HG02763 (cell line): ENCODE results near the gene SUPT6H.
"Not testable (repeated sequence)": the region's sequence is repeated elsewhere in the genome, so short reads cannot be mapped to it uniquely, and the experiment has no call there.

Experiments
- ATAC-seq: cut with Tn5 transposase; IDR thresholded peaks from one replicate; pipeline ENCODE4 v1.9.1; 2021; ENCODE audit warnings: mild to moderate bottlenecking, moderate library complexity; ENCODE audit not compliant: unreplicated experiment

SUPT6H gene

GRCh38 chr17:28646039-28646754 is 15.8 kb upstream of the SUPT6H start:
- no peak for ATAC-seq

GRCh38 chr17:28648698-28649097 is 13.3 kb upstream of the SUPT6H start:
- ATAC-seq, result no peak

- no peak for ATAC-seq
Observed at GRCh38 chr17:28655160-28655559, 6.8 kb upstream of the SUPT6H start.

- ATAC-seq, result no peak
Observed at GRCh38 chr17:28657756-28658155, 4.2 kb upstream of the SUPT6H start.

- not testable (repeated sequence) for ATAC-seq
Observed at GRCh38 chr17:28658342-28658741, 3.7 kb upstream of the SUPT6H start.

GRCh38 chr17:28658766-28659496 is 3.1 kb upstream of the SUPT6H start:
- not testable (repeated sequence) for ATAC-seq

GRCh38 chr17:28659497-28659881 is 2.5 kb upstream of the SUPT6H start:
- ATAC-seq, result not testable (repeated sequence)

- ATAC-seq, result no peak
Observed at GRCh38 chr17:28662527-28662829, 473 bp downstream of the SUPT6H start.

- no peak for ATAC-seq
Observed at GRCh38 chr17:28663723-28664122, 1.7 kb downstream of the SUPT6H start.

- no peak for ATAC-seq
Observed at GRCh38 chr17:28665994-28666393, 4.0 kb downstream of the SUPT6H start.

- ATAC-seq, result no peak
Observed at GRCh38 chr17:28667870-28668269, 5.9 kb downstream of the SUPT6H start.

- ATAC-seq, result no peak
Observed at GRCh38 chr17:28669918-28670317, 7.9 kb downstream of the SUPT6H start.

- no peak for ATAC-seq
Observed at GRCh38 chr17:28675490-28675889, 13.5 kb downstream of the SUPT6H start.

- ATAC-seq, result no peak
Observed at GRCh38 chr17:28675980-28676379, 14.0 kb downstream of the SUPT6H start.

- no peak for ATAC-seq
Observed at GRCh38 chr17:28682655-28683054, 20.6 kb downstream of the SUPT6H start.

- no peak for ATAC-seq
Observed at GRCh38 chr17:28684963-28685362, 23.0 kb downstream of the SUPT6H start.

GRCh38 chr17:28685366-28685765 is 23.4 kb downstream of the SUPT6H start:
- no peak for ATAC-seq

- ATAC-seq, result no peak
Observed at GRCh38 chr17:28686296-28686695, 24.3 kb downstream of the SUPT6H start.

GRCh38 chr17:28688481-28688880 is 26.5 kb downstream of the SUPT6H start:
- no peak for ATAC-seq

GRCh38 chr17:28689011-28689410 is 27.0 kb downstream of the SUPT6H start:
- ATAC-seq, result no peak

GRCh38 chr17:28693869-28694268 is 31.9 kb downstream of the SUPT6H start:
- no peak for ATAC-seq

- no peak for ATAC-seq
Observed at GRCh38 chr17:28698253-28698941, 36.4 kb downstream of the SUPT6H start.
